ENCODE results near the gene POFUT2. TPM values are rescaled to one million over a fixed set of nuclear protein-coding genes. Genes with fewer than 3 reads are reported as not detected.

Gene POFUT2
- total RNA-seq, 2 donors from 2014 or later = 49.0 to 73.3 TPM

GRCh38 chr21:45330075-45330781, 42.5 kb upstream of the POFUT2 start:
- H3K9me3 Mint-ChIP-seq = no peaks in the 10 kb centered on the region
- H3K4me3 Mint-ChIP-seq = peak overlapping the region; percentile 12
- no peaks in the 10 kb centered on the region for H3K27me3 Mint-ChIP-seq (ENCODE audit: insufficient read depth)

DNA sequence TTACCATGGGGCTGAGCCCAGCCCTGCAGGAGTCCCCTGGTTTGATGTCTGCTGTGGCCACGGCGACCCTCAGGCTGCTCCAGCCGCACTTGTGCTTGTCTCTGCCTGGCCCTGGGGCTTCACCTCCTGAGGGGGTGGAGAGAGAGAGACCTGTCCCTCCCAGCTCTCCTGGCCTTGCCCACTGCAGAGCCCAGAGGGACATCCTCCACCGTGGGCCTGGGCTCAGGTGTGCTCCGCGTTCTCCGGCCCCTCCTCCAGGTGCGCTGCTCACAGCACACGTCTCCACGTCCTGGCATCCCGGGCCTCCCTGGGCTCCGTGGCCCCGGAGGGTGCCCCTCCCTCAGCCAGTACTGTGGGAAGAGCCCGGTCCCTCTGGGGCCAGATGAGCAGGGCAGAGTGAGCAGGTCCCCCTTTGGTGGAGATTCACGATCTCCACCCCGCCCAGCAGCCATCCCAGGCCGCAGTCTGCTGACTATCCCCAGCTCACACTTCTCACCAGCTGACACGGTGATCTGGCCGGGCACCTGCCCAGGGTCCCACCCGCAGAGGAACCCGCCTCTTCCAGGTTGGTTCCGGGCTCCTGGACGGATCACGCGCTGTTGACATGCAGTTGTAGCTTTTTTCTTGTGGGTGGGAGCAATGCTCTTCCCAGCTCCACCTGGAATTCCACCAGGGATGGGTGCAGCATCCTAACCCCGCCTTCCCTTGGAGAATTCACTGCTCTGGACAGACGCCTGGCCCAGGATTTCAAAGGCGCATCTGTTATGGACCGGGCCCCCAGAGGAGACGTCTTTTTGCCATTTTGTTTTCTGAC, 41.8 kb upstream of the POFUT2 start:
- Mint-ChIP-seq H3K4me1 (peaks cover 39% of the 10 kb centered on the region), H3K27ac (peak overlapping the region; percentile 95), H3K4me3 (peak overlapping the region; percentile 12), H3K9me3 (no peaks in the 10 kb centered on the region), H3K27me3 (ENCODE audit: insufficient read depth) (no peaks in the 10 kb centered on the region), H3K36me3 (ENCODE audit: low read depth) (no peaks in the 10 kb centered on the region)
- Histone ChIP-seq H3K36me3 (ENCODE audit: control insufficient read depth, insufficient read depth, low read length) (no peaks in the 10 kb centered on the region), H3K4me1 (ENCODE audit: control insufficient read depth, insufficient read depth, low read length) (peaks cover 21% of the 10 kb centered on the region), H3K9me3 (ENCODE audit: control insufficient read depth, low read length) (no peaks in the 10 kb centered on the region), H3K27ac (ENCODE audit: low read depth, low read length) (peak overlapping the region; percentile 64), H3K27me3 (ENCODE audit: control insufficient read depth, insufficient read depth, low read length, poor library complexity, severe bottlenecking) (no peaks in the 10 kb centered on the region), H3K4me3 (ENCODE audit: low read length) (no peak overlapping the region), H3K9ac (ENCODE audit: extremely low read depth, low read length, poor library complexity, severe bottlenecking) (peak overlapping the region; percentile 67)
- DNase-seq = peak; percentile 71
- WGBS, 2 experiments (ENCODE audit: insufficient coverage in 1 of 2, insufficient read length in 1 of 2) = 84 to 86% methylated on average over 25 to 30 of the region's 30 CpGs
- TF ChIP-seq CTCF (conservative IDR thresholded peaks at IDR 0.05) = no peak

More at GRCh38 chr21:45330075-45330781, 42.5 kb upstream of the POFUT2 start:
- H3K27ac ChIP-seq (ENCODE audit: low read depth, low read length) = peak overlapping the region; percentile 64
- Mint-ChIP-seq H3K27ac (peak overlapping the region; percentile 95), H3K4me1 (peaks cover 41% of the 10 kb centered on the region), H3K36me3 (ENCODE audit: low read depth) (no peaks in the 10 kb centered on the region)
- peaks cover 23% of the 10 kb centered on the region for H3K4me1 ChIP-seq (ENCODE audit: control insufficient read depth, insufficient read depth, low read length)
- TF ChIP-seq CTCF (conservative IDR thresholded peaks at IDR 0.05) = no peak
- H3K9me3 ChIP-seq (ENCODE audit: control insufficient read depth, low read length) = no peaks in the 10 kb centered on the region
- no peak overlapping the region for H3K4me3 ChIP-seq (ENCODE audit: low read length)
- H3K9ac ChIP-seq (ENCODE audit: extremely low read depth, low read length, poor library complexity, severe bottlenecking) = peak overlapping the region; percentile 67
- peak; percentile 90 for DNase-seq
- WGBS, 2 experiments (ENCODE audit: insufficient coverage in 1 of 2, insufficient read length in 1 of 2) = 32 to 60% methylated on average over 11 to 15 of the region's 15 CpGs
- no peaks in the 10 kb centered on the region for H3K27me3 ChIP-seq (ENCODE audit: control insufficient read depth, insufficient read depth, low read length, poor library complexity, severe bottlenecking)
- no peaks in the 10 kb centered on the region for H3K36me3 ChIP-seq (ENCODE audit: control insufficient read depth, insufficient read depth, low read length)

- H3K4me3 ChIP-seq (ENCODE audit: low read length) = no peak overlapping the region
- DNase-seq = peak; percentile 65
- Mint-ChIP-seq H3K27me3 (ENCODE audit: insufficient read depth) (no peaks in the 10 kb centered on the region), H3K27ac (peak overlapping the region; percentile 95), H3K36me3 (ENCODE audit: low read depth) (no peaks in the 10 kb centered on the region), H3K4me3 (no peak overlapping the region), H3K4me1 (peaks cover 29% of the 10 kb centered on the region), H3K9me3 (peaks cover 2% of the 10 kb centered on the region)
- H3K36me3 ChIP-seq (ENCODE audit: control insufficient read depth, insufficient read depth, low read length) = no peaks in the 10 kb centered on the region
- peak overlapping the region; percentile 2 for H3K27ac ChIP-seq (ENCODE audit: low read depth, low read length)
- peaks cover 20% of the 10 kb centered on the region for H3K4me1 ChIP-seq (ENCODE audit: control insufficient read depth, insufficient read depth, low read length)
- no peaks in the 10 kb centered on the region for H3K27me3 ChIP-seq (ENCODE audit: control insufficient read depth, insufficient read depth, low read length, poor library complexity, severe bottlenecking)
- 90 to 94% methylated on average over 37 to 43 of the region's 43 CpGs for WGBS, 2 experiments (ENCODE audit: insufficient coverage in 1 of 2, insufficient read length in 1 of 2)
- H3K9ac ChIP-seq (ENCODE audit: extremely low read depth, low read length, poor library complexity, severe bottlenecking) = no peak overlapping the region
- no peaks in the 10 kb centered on the region for H3K9me3 ChIP-seq (ENCODE audit: control insufficient read depth, low read length)
- TF ChIP-seq CTCF (conservative IDR thresholded peaks at IDR 0.05) = no peak
Observed at GRCh38 chr21:45328198-45329091, 40.8 kb upstream of the POFUT2 start.

Data from endodermal cell (in vitro differentiated cells).